SU-DHL-6 (cell line): ENCODE measurements around the gene ZSCAN12.

Experiments
- EZH2phosphoT487 ChIP-seq: fragments of 200-600 bp; sonication (generic), shearing (Covaris generic); conservative IDR thresholded peaks from 2 replicates; pipeline ENCODE4 v1.6.1; 2018; ENCODE audit warnings: mild to moderate bottlenecking, antibody characterized with exemption, low read length, moderate library complexity, mixed read lengths
- TF ChIP-seq, protein P1 (sequence below): fragments of 200-600 bp; sonication (generic); IDR thresholded peaks from one replicate; pipeline ENCODE4 v1.5.1; 2017; ENCODE audit warnings: antibody characterized with exemption, mild to moderate bottlenecking, low read length, moderate library complexity; ENCODE audit not compliant: insufficient read depth, poor library complexity, severe bottlenecking

- TF ChIP-seq, protein P1, sequence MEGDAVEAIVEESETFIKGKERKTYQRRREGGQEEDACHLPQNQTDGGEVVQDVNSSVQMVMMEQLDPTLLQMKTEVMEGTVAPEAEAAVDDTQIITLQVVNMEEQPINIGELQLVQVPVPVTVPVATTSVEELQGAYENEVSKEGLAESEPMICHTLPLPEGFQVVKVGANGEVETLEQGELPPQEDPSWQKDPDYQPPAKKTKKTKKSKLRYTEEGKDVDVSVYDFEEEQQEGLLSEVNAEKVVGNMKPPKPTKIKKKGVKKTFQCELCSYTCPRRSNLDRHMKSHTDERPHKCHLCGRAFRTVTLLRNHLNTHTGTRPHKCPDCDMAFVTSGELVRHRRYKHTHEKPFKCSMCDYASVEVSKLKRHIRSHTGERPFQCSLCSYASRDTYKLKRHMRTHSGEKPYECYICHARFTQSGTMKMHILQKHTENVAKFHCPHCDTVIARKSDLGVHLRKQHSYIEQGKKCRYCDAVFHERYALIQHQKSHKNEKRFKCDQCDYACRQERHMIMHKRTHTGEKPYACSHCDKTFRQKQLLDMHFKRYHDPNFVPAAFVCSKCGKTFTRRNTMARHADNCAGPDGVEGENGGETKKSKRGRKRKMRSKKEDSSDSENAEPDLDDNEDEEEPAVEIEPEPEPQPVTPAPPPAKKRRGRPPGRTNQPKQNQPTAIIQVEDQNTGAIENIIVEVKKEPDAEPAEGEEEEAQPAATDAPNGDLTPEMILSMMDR, result peak; percentile 25
- no peak for TF ChIP-seq EZH2phosphoT487
Measured at GRCh38 chr6:28383235-28384142, 16.1 kb downstream of the ZSCAN12 start.
